ENCODE measurements around the gene ADH1C. TPM values are rescaled to one million over a fixed set of nuclear protein-coding genes. Genes with fewer than 3 reads are reported as not detected.

Gene ADH1C
- total and polyA plus RNA-seq, 9 of the 15 experiments (the other 6 are each of a cell fraction or from before 2014, with no cell fraction given): 0.40 TPM; not detected in 8

- Histone ChIP-seq H3K27me3 (ENCODE audit: control insufficient read depth in 2 of 2, insufficient read depth in 2 of 2, low read length in 2 of 2) (no peaks in the 10 kb centered on the region), H3K9me1 (ENCODE audit: control insufficient read depth, insufficient read depth, low read length) (no peaks in the 10 kb centered on the region), H3K27ac (ENCODE audit: extremely low read depth, low read depth, low read length) (no peak overlapping the region), H3K4me2 (ENCODE audit: insufficient read depth, low read length) (no peak overlapping the region), H2AFZ (ENCODE audit: low read depth, low read length) (no peak overlapping the region), H3K9me3 (replicated peaks; ENCODE audit: control insufficient read depth, insufficient read depth, low read depth, low read length) (no peaks in the 10 kb centered on the region), H3K36me3 (ENCODE audit: control insufficient read depth, insufficient read depth, low read length) (no peaks in the 10 kb centered on the region), H3K9ac (ENCODE audit: insufficient read depth in 1 of 2, low read depth in 2 of 2, low read length in 2 of 2) (no peak overlapping the region), H3K4me1 (replicated peaks in 1 of 2; ENCODE audit: control insufficient read depth in 2 of 2, insufficient read depth in 2 of 2, low read length in 2 of 2) (no peaks in the 10 kb centered on the region), H3K4me3 (no peak overlapping the region), H4K20me1 (replicated peaks; ENCODE audit: control insufficient read depth, insufficient read depth, low read length) (no peaks in the 10 kb centered on the region), H3K79me2 (ENCODE audit: control insufficient read depth, insufficient read depth, low read length) (no peaks in the 10 kb centered on the region)
- ATAC-seq (no peak), FAIRE-seq (no peak), DNase-seq (ENCODE audit: extremely low read depth in 1 of 4, low spot score in 3 of 4) (no peak)
- WGBS (ENCODE audit: insufficient coverage, low coverage, missing lambda C conversion rate): 0% methylated on average over 7 of the region's 7 CpGs
- intact Hi-C loops (cut with micrococcal nuclease): no loop called here
- ChIA-PET CTCF (ENCODE audit: low intra/inter-chr PET ratio) (no interaction called here), POLR2A (no interaction called here)
- no peak for TF ChIP-seq MTA1 (IDR thresholded peaks at IDR 0.05; ENCODE audit: borderline replicate concordance)
- in situ Hi-C loops (cut with MboI): no loop called here
- BruUV-seq (replicated peaks): no TSS peak
These were observed 51.0 kb downstream of the ADH1C start for GRCh38 chr4:99301376-99302164.

GRCh38 chr4:99300934-99301333 lies 51.6 kb downstream of the ADH1C start:
- Histone ChIP-seq H3K4me1 (replicated peaks in 1 of 2; ENCODE audit: control insufficient read depth in 2 of 2, insufficient read depth in 2 of 2, low read length in 2 of 2) (no peaks in the 10 kb centered on the region), H3K4me3 (no peak overlapping the region), H3K36me3 (ENCODE audit: control insufficient read depth, insufficient read depth, low read length) (no peaks in the 10 kb centered on the region), H3K4me2 (ENCODE audit: insufficient read depth, low read length) (no peak overlapping the region), H4K20me1 (replicated peaks; ENCODE audit: control insufficient read depth, insufficient read depth, low read length) (no peaks in the 10 kb centered on the region), H3K9ac (ENCODE audit: insufficient read depth in 1 of 2, low read depth in 2 of 2, low read length in 2 of 2) (no peak overlapping the region), H3K27me3 (ENCODE audit: control insufficient read depth in 2 of 2, insufficient read depth in 2 of 2, low read length in 2 of 2) (no peaks in the 10 kb centered on the region), H3K9me1 (ENCODE audit: control insufficient read depth, insufficient read depth, low read length) (no peaks in the 10 kb centered on the region), H2AFZ (ENCODE audit: low read depth, low read length) (no peak overlapping the region), H3K9me3 (replicated peaks; ENCODE audit: control insufficient read depth, insufficient read depth, low read depth, low read length) (no peaks in the 10 kb centered on the region), H3K79me2 (ENCODE audit: control insufficient read depth, insufficient read depth, low read length) (no peaks in the 10 kb centered on the region), H3K27ac (ENCODE audit: extremely low read depth, low read depth, low read length) (no peak overlapping the region)
- FAIRE-seq: no peak
- 2% methylated on average over 4 of the region's 4 CpGs for WGBS (ENCODE audit: insufficient coverage, low coverage, missing lambda C conversion rate)
- TF ChIP-seq GABPB2 (CRISPR knock-in tag; conservative IDR thresholded peaks at IDR 0.05): no peak
- TF ChIP-seq NFIC (IDR thresholded peaks at IDR 0.05): peak; percentile 62
- intact Hi-C loops (cut with micrococcal nuclease) (no loop called here), in situ Hi-C loops (cut with MboI) (no loop called here)
- no peak for ATAC-seq
- ChIA-PET CTCF (ENCODE audit: low intra/inter-chr PET ratio) (no interaction called here), POLR2A (no interaction called here)
- BruUV-seq (replicated peaks): no TSS peak
- peak in 3 of 4 experiments; percentile 8 to 14 (median 9) for DNase-seq (ENCODE audit: extremely low read depth in 1 of 4, low spot score in 3 of 4)
